Measurements from ENCODE around the gene ATP5F1E. TPM values are rescaled to one million over a fixed set of nuclear protein-coding genes. Genes with fewer than 3 reads are reported as not detected.

Gene ATP5F1E
- total and polyA plus RNA-seq, 2 of the 4 experiments (the other 2 are of a cell fraction): 3.8 to 34.5 TPM

GRCh38 chr20:58986968-58987517 is 45.1 kb downstream of the ATP5F1E start:
- H3K27ac ChIP-seq (ENCODE audit: insufficient read depth, low read length): no peak overlapping the region
- WGBS, 2 experiments (ENCODE audit: extremely low coverage in 2 of 2, insufficient read length in 1 of 2): 70% methylated on average over 2 of the region's 8 CpGs; no CpG with 5 or more reads in 1 of the 2 experiments

More at GRCh38 chr20:58986968-58987517, 45.1 kb downstream of the ATP5F1E start:
- H2AFZ ChIP-seq (replicated peaks; ENCODE audit: low read length, poor library complexity): no peak overlapping the region
- H2AK9ac ChIP-seq (replicated peaks; ENCODE audit: low read depth, low read length, poor library complexity): no peak overlapping the region
- BruUV-seq (replicated peaks): no TSS peak
- no peak overlapping the region for H3K18ac ChIP-seq (ENCODE audit: low read depth, low read length)
- no peak for TF ChIP-seq RCOR1 (IDR thresholded peaks at IDR 0.05; ENCODE audit: insufficient replicate concordance, low read length)
- TF ChIP-seq MXI1 (IDR thresholded peaks at IDR 0.05; ENCODE audit: borderline replicate concordance, low read depth, low read length): no peak
- no peak for TF ChIP-seq CEBPB (IDR thresholded peaks at IDR 0.05; ENCODE audit: low read depth, low read length)
- no peak for TF ChIP-seq CHD1 (IDR thresholded peaks at IDR 0.05; ENCODE audit: low read depth, low read length)
- TF ChIP-seq USF2 (IDR thresholded peaks at IDR 0.05; ENCODE audit: low read depth, low read length): no peak
- no peak for TF ChIP-seq CTCF (conservative IDR thresholded peaks at IDR 0.05; ENCODE audit: low read depth, low read length)
- TF ChIP-seq ELK1 (IDR thresholded peaks at IDR 0.05; ENCODE audit: borderline replicate concordance, low read depth, low read length): no peak
- no peak for TF ChIP-seq FOS (IDR thresholded peaks at IDR 0.05; ENCODE audit: low read depth, low read length)
- no peak for TF ChIP-seq MAFK (IDR thresholded peaks at IDR 0.05; ENCODE audit: low read depth, low read length)
- no peaks in the 10 kb centered on the region for H3K9me3 ChIP-seq (ENCODE audit: control insufficient read depth, insufficient read depth, low read length)
- peaks cover 41% of the 10 kb centered on the region for H3K36me3 ChIP-seq (ENCODE audit: control insufficient read depth, insufficient read depth, low read length)
- no peak overlapping the region for H2BK120ac ChIP-seq (ENCODE audit: low read depth, low read length)
- no peak overlapping the region for H2AK5ac ChIP-seq (ENCODE audit: low read depth, low read length)
- H3K56ac ChIP-seq (ENCODE audit: extremely low read depth, insufficient read depth, low read length): no peak overlapping the region
- H4K20me1 ChIP-seq (ENCODE audit: insufficient read depth, low read length): peaks cover 24% of the 10 kb centered on the region
- intact Hi-C loops (cut with micrococcal nuclease): loop anchor here (5.0 kb wide), 1 partner anchor 40 kb away; no protein-coding TSS in a partner anchor
- H3K9me1 ChIP-seq (ENCODE audit: insufficient read depth, low read length): peaks cover 25% of the 10 kb centered on the region
- no peak overlapping the region for H3K23ac ChIP-seq (ENCODE audit: low read depth, low read length)
- H3K27me3 ChIP-seq (ENCODE audit: control insufficient read depth, insufficient read depth, low read length): no peaks in the 10 kb centered on the region
- no peak overlapping the region for H2BK15ac ChIP-seq (ENCODE audit: low read depth, low read length)
- no peak overlapping the region for H3K9ac ChIP-seq (ENCODE audit: low read depth, low read length)
- no peak overlapping the region for H4K91ac ChIP-seq (ENCODE audit: insufficient read depth, low read depth, low read length)
- H3K4me3 ChIP-seq (ENCODE audit: insufficient read depth, low read depth, low read length): no peak overlapping the region
- H3K14ac ChIP-seq (replicated peaks; ENCODE audit: low read depth, low read length): no peak overlapping the region
- ATAC-seq (ENCODE audit: low read depth) (no peak), DNase-seq (no peak)
- dilution Hi-C loops (cut with HindIII; ENCODE audit: low sequenced_read_pairs, unreplicated experiment): no loop called here
- ChIA-PET CTCF (interaction anchor here (1.3 kb wide), 1 partner anchor 45 kb away, joined by 3 read pairs; the partner anchor contains the start of gene ATP5F1E), POLR2A (ENCODE audit: unreplicated experiment) (no interaction called here)
- H4K5ac ChIP-seq (ENCODE audit: low read depth, low read length): no peak overlapping the region
- peaks cover 7% of the 10 kb centered on the region; the same call in 1 of the 2 replicates for H3K4me1 ChIP-seq (ENCODE audit: control insufficient read depth, insufficient read depth, low read length)
- in situ Hi-C loops (cut with MboI; ENCODE audit: low sequenced_read_pairs): no loop called here
- peaks cover 34 to 67% of the 10 kb centered on the region in 2 experiments for H3K79me1 ChIP-seq (ENCODE audit: low read depth in 1 of 2, low read length in 2 of 2)
- no peak overlapping the region for H4K8ac ChIP-seq (ENCODE audit: low read depth in 2 of 2, low read length in 2 of 2)
- no peak overlapping the region for H3K4me2 ChIP-seq (ENCODE audit: low read depth, low read length)
- no peak overlapping the region for H2BK5ac ChIP-seq (ENCODE audit: low read depth, low read length, poor library complexity, severe bottlenecking)
- H3K4ac ChIP-seq (ENCODE audit: low read depth, low read length): no peak overlapping the region
- H2BK20ac ChIP-seq (ENCODE audit: low read depth, low read length): no peak overlapping the region
